Activated CD8-positive, alpha-beta memory T cell treated with anti-CD3 and anti-CD28 coated beads, Interleukin-2, amount 50 U/mL, for 24 hours (primary cell): Measurements from ENCODE around the gene QKI.
A peak's percentile ranks its signal among the peaks of the same experiment; 100 is the strongest.
"Not testable (repeated sequence)": the region's sequence is repeated elsewhere in the genome, so short reads cannot be mapped to it uniquely, and the experiment has no call there.

Experiments used
- DNase-seq: peaks from one replicate; pipeline ENCODE4 v3.0.0-alpha.2; 2020; ENCODE audit errors: extremely low read depth

Gene QKI

GRCh38 chr6:163414117-163414945, at the start of gene QKI:
TSS of gene QKI (plus strand) at chr6:163414718. CDS start at chr6:163415194, 476 bp downstream.
- DNase-seq, result peak; percentile 40

GRCh38 chr6:163366288-163366687, 48.2 kb upstream of the QKI start:
- DNase-seq, result no peak

GRCh38 chr6:163367497-163368183, 46.9 kb upstream of the QKI start:
- DNase-seq, result no peak

- no peak for DNase-seq
Measured at GRCh38 chr6:163369141-163369540, 45.4 kb upstream of the QKI start.

GRCh38 chr6:163369628-163370365, 44.7 kb upstream of the QKI start:
- DNase-seq, result no peak

GRCh38 chr6:163370464-163371117, 43.9 kb upstream of the QKI start:
- no peak for DNase-seq

- no peak for DNase-seq
Measured at GRCh38 chr6:163371129-163371528, 43.4 kb upstream of the QKI start.

GRCh38 chr6:163373240-163373639, 41.3 kb upstream of the QKI start:
- DNase-seq, result no peak

- DNase-seq, result no peak
Measured at GRCh38 chr6:163375361-163375760, 39.2 kb upstream of the QKI start.

GRCh38 chr6:163376187-163376586, 38.3 kb upstream of the QKI start:
- no peak for DNase-seq

- DNase-seq, result no peak
Measured at GRCh38 chr6:163377561-163377960, 37.0 kb upstream of the QKI start.

GRCh38 chr6:163380216-163380615, 34.3 kb upstream of the QKI start:
- no peak for DNase-seq

GRCh38 chr6:163381118-163381756, 33.3 kb upstream of the QKI start:
- no peak for DNase-seq

- DNase-seq, result not testable (repeated sequence)
Measured at GRCh38 chr6:163383396-163383795, 31.1 kb upstream of the QKI start.

- no peak for DNase-seq
Measured at GRCh38 chr6:163383912-163384311, 30.6 kb upstream of the QKI start.

GRCh38 chr6:163384510-163384909, 30.0 kb upstream of the QKI start:
- no peak for DNase-seq

GRCh38 chr6:163385503-163385902, 29.0 kb upstream of the QKI start:
- not testable (repeated sequence) for DNase-seq

GRCh38 chr6:163386329-163386908, 28.1 kb upstream of the QKI start:
- DNase-seq, result no peak

- DNase-seq, result no peak
Measured at GRCh38 chr6:163387317-163387716, 27.2 kb upstream of the QKI start.

- DNase-seq, result no peak
Measured at GRCh38 chr6:163389354-163389753, 25.2 kb upstream of the QKI start.

GRCh38 chr6:163390770-163391169, 23.7 kb upstream of the QKI start:
- no peak for DNase-seq
